HG02852 (cell line): ENCODE measurements around the gene PTPA.
"Not testable (repeated sequence)": the region's sequence is repeated elsewhere in the genome, so short reads cannot be mapped to it uniquely, and the experiment has no call there.

ENCODE experiments used
- ATAC-seq: cut with Tn5 transposase; IDR thresholded peaks from one replicate; pipeline ENCODE4 v1.9.1; 2021; ENCODE audit warnings: mild to moderate bottlenecking, moderate library complexity; ENCODE audit not compliant: unreplicated experiment

The PTPA gene

DNA sequence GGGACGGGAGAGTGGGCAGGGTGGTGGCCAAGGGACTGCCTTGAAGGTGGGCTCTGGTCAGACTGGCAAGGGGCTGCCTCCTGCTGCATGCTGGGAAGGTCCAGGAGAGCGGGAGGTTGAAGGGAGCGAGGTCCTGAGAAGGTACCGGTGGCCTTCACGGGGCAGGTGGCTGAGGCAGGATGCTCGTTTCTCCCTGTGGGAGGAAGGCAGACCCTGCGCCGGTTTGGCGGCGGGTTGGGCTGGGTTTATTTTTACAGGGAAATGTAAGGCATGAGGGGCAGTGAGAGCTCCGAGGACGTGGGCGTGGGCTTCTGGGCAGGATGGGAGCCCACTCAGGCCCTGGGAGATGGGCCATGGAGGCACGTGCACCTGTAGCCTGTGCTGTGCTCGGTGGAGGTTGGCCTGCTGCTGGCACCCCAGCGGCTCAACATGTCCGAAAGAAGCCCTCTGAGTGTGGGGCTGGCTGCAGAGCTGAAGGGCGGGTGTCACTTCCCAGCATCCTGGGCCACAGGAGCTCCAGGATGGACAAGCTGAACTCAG, 39.5 kb downstream of the PTPA start:
- ATAC-seq, result no peak

DNA sequence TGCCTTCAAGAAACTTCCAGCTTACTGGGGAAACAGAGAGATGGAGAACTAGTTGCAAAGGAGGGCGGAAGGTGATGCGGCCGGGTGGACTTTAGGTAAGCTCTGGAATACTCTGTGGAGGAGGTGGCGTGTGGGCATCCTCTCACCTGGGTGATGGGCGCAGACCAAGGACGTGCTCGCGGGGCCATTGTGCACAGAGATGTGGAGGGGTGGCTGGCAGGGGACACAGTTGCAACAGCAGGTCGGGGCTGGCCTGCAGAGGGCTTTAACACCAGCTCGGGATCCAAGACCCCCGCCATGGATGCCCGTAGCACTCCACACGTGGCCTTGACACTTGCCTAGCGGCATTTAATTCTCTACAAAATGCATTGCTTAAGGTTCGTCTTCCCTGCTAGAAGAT, 40.3 kb downstream of the PTPA start:
- no peak for ATAC-seq

DNA sequence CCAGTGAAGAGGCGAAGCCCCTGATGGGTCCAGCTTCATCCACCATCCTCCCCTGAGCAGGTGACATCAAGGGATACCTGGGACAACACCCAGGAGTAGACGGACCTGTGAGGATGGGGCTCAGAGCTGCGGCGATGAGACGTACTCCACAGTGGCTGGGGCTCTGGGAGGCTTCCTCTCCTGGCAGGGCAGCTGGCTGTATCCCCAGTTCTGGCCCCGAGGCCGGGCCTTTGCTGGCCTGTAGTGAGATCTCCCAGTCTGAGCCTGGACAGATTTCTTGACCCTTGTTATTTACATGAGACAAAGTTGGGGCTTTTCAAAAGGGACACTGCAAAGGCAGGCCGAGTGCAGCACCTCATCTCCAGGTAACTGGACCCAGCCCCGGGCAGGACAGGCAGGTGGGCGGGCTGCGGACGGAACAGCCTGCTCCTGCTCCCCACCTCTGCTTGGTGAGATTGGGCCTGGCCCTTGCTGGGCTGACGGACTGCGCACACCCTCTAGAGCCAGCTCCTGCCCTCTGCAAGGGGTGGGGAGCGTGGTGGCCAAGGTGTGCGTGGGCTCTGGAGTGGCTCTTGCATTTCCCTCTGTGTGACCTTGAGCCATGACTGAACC, 43.8 kb downstream of the PTPA start:
- ATAC-seq, result no peak

DNA sequence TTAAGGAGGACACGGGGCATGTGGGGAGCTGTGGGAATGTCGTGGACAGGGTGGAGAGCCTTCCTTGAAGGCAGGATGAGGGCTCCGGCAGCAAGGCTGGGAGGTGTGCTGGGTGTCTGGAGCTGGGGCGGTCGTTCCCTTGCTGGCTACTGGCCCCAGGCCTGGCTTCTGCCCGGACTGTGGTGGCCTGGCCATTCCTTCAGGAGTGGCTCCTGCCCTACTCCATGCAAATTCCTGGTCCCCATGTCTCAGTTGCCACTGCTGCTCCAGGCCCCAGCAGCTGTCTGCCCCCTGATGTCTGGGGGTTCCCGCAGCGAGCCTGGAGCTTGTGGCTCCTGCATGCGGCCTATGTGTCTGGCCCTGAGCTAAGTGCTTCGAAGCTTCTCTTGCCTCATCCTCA, 44.9 kb downstream of the PTPA start:
- no peak for ATAC-seq

DNA sequence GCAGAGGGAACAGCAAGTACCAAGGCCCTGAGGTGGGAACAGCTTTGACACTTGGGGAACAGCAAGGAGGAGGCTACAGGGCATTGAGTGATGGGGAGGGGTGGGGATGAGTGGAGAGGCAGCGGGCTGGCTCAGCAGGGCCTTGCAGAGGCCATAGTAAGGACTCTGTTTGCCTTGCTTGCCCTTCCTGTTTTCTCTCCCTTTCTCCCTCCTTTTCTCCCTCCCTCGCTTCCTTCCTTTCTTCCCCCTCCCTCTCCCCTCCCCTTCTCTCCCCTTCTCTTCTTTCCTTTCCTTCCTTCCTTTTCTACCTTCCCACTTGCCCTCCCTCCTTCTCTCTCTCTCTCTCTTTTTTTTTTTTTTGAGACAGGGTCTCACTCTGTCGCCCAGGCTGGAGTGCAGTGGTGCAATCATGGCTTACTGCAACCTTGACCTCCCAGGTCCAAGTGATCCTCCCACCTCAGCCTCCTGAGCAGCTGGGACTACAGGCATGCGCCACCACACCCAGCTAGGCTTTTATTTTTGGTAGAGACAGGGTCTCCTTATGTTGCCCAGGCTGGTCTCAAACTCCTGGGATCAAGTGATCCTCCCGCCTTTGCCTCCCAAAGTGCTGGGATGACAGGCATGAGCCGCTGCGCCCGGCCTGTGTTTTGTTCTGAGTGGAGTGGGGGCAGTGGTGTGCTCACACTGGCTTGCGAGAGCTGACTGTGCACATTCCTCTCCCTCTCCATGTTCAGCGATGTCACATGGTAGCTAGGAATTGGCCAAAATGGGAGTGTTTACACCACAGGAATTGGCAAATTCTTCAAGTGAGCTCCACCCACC, 49.7 kb downstream of the PTPA start:
- no peak for ATAC-seq

DNA sequence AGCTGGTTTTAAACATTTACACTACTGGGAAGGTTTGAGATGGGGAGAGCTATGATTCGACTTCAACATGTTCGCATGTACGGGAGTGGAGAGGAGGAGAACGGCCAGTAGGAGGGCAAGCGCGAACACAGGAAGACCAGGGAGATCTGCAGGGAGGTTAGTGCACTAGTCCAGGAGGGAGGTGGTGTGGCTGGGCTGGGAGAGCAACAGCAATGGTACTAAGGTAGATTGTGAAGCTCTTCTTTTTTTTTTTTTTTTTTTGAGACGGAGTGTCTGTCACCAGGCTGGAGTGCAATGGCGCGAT, 50.3 kb downstream of the PTPA start:
- ATAC-seq, result no peak

DNA sequence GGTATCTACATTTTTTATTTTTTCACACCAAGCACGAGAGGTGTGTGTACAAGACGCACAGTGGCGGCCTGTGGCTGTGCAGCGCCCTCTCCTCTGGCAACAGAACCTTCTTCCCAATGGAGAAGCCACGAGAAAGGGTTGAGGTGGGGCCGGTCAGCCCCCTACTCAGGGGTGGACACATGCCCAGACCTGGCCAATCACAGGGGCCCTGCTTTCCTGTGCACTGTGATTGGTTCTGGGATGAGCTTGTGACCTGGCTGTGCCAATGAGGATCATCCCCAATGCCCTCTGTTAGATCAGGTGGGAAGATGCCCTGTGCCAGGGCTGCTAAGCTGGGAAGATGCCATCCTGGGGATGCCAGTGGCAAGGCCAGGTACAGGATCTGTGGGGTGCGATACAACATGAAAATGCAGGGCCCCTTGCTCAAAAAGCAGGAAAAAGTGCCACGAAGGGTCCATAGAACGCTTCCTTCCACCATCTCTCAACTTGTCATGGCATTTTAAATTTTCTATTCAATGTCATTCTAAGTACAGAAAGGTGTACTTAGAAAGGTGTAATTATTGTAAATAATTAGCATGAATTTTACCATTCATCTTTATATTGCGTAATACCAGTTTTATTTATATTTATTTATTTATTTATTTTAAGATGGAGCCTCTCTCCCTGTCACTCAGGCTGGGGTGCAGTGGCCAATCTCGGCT, 51.4 kb downstream of the PTPA start:
- no peak for ATAC-seq

DNA sequence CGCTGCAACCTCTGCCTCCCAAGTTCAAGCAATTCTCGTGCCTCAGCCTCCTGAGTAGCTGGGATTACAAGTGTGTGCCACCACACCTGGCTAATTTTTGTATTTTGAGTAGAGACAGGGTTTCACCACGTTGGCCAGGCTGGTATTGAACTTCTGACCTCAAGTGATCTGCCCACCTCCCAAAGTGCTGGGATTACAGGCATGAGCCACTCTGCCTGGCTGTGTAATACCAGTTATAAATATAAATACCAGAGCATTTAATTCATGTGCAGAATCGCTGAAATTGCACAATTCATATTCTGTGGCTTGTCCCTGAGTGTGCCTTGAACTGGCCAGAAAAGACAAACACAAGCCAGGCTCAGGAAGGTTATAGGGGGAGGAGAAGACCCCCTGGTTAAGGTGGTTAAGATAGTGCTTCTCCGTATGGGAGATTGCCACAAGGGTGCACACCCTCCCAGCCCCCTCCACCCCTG, 52.0 kb downstream of the PTPA start:
- not testable (repeated sequence) for ATAC-seq

DNA sequence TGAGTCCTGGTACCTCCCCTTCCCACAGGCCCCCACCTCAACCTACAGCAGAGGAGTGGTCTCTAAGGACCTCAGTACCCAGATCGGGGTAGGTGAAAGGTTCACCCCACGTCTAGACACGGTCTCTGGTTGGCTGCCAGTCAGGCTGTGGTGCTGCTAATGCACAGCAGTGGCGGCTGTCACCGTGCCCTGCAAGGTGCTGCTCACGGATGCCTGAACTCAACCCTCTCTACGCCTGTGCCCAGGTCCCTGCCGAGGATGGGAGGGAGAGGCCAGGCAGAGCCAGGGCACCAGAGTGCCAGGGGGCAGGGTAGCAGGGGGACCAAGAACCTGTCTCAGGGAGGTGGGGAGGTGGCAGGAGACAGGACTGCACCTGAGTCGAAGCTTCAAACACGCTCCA, 52.5 kb downstream of the PTPA start:
- ATAC-seq, result no peak

DNA sequence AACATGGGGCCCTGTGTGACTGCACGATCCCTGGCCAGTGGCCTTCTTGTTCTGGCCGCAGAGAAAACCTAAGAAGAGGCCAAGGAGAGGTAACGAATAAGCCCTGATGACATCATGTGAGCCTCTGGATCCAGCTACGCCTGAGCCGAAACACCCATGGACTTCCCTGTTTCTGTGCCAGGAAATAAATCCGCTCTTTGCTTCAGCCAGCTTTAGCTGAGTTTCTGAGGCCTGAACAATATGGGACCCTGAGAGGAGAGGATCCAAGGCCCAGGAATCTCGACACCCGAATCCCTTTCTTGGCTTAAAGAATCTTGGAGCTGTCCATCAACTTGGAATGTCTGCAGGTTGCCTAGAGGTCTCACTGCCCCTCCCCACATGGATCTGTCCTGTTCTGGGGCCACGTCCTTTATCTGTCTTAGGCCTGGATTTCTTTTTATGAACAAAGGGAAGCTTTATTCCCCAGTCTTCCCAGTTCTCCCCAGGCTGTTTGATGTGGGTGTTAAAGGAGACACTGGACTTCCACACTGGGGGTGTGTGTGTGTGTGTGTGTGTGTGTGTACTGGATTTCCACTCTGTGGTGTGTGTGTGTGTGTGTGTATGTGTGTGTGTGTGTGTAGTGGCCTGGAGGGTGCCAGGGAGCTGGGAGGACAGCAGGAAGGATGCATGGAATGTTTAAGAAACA, 53.2 kb downstream of the PTPA start:
- ATAC-seq, result no peak

DNA sequence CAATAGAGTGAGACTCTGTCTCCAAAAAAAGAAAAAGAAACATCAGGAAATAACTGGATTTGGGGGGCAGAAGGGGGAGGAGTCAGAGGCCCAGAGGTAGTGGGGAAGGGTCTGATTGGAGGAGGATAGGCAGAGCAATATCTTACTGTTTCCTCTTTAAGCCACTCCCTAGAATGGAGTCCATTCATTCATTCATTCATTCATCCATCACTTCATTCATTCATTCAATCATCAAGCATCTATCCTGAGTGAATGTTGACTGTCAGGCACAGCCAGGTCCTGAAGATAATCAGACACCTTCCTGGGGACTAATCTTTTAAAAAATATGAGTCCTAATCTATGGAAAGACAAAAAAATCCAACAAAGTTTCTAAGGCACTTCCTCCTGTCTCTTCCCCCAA, 54.0 kb downstream of the PTPA start:
- ATAC-seq, result no peak

DNA sequence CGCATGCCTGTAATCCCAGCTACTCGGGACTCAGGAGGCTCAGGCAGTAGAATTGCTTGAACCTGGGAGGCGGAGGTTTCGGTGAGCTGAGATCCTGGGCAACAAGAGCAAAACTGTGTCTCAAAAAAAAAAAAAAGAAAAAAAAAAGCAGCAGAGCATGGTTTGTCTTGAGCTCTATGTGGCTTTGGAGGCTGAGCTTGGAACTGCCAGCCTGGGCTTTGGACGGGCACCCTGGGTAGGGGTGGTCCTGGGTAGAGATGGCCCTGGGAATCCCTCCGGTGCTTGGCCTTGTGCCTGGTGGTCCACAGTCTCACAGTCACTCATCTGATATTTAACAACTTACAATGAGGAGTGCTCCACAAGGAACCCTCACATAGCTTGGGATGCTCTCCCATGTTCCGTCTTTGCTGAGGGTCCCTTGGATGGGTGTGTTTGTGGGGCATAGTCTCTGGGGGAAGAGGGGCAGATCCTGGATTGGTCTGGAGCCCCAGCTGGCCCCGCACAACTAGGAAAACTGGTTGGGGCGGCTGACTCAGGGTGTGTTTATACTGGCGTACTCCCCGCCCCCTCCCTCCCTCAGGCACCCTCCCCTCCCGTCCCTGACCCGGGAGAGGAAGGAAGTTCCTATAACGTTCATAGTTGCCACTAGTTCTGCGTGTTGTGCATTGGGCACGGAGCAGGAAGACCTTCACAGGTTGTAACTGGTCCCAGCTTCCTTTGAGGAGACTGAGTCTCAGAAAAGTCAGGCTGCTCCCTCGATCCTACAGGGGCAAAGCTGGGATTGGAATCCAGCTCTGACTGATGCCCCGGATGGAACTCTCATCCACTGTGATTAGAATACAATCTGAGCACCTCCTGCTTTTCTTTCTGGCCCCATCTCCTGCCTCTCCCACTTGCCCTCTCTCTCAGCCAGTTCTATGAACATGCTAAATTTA, 55.7 kb downstream of the PTPA start:
- no peak for ATAC-seq

DNA sequence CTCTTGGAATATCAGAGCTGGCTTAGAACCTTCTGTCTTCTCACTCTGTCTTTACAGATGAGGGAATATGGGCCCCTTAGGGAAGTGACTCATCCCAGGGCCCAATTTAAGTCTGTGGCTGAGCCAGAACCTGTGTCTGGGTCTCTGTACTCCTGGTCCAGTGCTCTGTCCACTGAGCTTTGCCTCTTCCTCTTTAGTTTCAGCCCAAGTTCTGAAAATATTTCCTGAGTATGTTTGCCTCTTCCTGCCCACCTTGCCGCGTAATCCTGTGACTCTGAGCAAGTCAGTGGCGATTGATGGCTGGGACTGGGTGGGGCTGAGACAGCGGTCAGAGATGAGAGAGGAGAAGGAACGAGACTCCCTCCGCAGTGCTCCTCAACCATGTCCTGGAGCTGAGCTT, 59.0 kb downstream of the PTPA start:
- no peak for ATAC-seq

DNA sequence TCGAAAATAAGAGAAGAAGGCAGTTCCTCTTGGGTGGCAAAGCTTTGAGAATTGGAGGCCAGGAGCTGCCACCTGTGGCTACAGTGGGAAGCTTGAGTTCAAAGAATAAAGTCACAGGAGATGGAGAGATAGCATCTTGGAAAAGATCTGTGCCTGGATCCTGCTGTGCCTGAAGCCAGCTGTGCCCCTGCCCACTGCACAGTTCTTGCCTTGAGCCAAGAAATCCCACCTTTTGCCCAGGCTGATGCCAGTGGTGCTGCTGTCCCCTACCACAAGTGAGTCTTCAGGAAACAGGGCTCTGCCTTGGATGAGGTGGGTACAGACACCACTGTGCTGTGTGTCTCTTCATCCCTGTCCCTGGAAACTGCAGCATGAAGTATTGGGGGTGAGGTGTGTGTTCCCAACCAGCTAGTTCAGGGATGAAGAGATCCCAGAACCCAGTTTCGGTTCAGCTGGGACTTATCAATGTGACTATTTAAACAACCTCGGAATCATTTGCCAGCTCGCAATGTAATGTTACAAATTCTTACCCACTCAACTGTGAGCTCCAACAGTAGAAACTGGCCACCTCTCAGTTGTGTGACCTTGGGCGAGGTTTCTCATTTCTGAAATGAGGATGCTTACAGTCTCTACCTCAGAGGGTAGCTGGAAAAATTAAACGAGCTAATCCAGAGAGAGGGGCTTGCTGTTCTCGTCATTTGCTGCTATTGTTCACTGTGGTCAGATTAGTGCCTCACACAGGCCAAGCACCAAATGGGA, 61.0 kb downstream of the PTPA start:
- no peak for ATAC-seq

DNA sequence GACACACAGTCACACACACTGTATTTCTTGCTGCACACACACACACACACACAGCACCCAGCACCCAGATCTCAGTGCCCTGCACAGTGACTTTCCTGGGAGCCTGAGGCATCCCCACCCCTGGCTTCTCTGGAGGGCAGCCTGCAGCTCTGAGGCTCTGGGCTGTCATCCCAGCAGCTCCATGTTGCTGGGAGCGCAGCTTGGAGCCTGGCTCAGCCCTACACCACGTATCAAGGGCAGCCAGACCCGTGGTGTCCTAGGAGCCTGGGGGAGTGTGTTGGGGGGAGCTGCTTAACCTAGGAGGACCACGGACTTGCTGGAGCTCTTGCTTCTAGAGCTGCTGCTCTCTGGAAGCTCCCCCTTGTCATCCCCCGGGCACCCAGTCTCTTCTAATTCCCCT, 61.6 kb downstream of the PTPA start:
- no peak for ATAC-seq

DNA sequence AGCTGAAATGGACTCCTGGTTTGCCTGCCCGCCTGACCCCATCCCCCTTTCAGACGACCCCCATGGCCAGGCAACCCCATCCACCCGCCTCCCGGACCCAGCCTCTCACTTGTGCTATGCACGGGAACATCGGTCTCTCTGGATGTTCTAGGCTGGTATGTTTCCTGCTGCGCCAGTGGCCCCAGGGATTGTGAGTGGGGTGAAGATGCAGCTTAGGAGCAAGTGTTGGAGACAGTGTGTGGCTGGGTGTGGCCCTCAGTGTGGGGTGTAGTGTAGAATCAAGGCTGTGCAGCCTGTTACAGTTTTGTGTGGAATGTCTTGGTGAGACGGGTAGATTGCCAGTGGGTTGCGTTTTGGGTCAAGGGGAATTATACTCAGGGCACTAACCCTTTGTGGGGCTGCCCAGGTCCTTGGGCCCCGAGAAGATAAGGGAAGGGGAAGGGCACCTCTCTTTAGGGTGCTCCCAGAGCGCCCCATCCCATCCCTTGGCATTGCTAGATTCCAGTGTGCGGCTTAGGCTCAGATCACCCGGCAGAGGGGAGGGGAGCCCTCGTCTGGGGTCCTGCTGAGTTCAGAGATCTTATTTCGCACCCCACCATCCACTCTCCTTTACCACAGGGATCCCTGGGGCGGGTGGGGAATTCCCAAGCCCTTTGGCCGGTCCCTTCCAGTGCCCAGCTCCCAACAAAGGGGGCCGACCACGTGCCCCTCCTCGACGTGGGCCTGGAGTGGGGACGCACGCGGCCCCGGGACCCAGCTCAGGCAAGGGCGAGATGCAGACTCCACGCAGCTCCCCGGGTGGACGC, 62.3 kb downstream of the PTPA start:
- ATAC-seq, result no peak

DNA sequence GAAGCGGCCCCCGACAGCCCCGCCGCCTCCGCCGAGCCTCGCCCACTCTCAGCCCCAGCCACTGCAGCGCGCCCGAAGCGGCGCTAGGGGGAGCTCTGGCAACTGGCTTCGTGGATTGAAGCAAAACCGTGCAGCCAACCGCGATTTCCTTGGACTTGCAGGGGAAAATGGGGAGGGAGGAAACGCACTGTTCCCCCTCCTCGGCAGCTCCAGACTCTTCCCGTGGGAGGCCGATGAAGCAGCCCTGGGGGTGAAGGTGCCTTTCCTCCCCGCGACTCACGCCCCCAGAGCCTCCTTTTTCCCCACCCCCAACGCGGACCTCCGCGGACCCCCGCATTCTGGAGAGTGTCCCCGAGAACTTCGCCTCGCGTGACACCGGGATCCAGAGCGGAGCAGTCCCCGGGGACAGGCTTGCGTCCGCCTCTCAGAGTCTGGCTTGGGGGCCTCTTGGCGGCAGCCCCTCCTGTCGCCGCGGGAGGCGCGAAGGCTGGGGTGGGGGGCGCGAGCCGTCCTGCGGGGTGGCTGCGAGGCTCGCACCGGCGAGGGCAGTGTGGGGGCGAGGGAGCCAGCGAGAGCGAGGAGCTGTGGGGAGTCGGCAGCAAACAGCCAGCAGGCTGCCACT, 63.0 kb downstream of the PTPA start:
- ATAC-seq, result no peak
